Fibroblast of lung (primary cell): ENCODE data around the gene TRAP1. TPM values are rescaled to one million over a fixed set of nuclear protein-coding genes. Genes with fewer than 3 reads are reported as not detected.
A peak's percentile ranks its signal among the peaks of the same experiment; 100 is the strongest.
"Not testable (repeated sequence)": the region's sequence is repeated elsewhere in the genome, so short reads cannot be mapped to it uniquely, and the experiment has no call there.

Experiments
- DNase-seq, 2 donors: peaks; one replicate each; pipeline versions ENCODE4 v3.0.0 to v3.0.0-alpha.2; 2010; ENCODE audit warnings: low read depth in 2 of 2
- H2AFZ ChIP-seq: 2 replicates; pipeline ENCODE4 v1.5.1; 2012; ENCODE audit warnings: low read length, control low read depth, inconsistent platforms
- H3K27ac ChIP-seq: 2 replicates; pipeline ENCODE4 v1.5.1; 2011; ENCODE audit warnings: low read length, control low read depth; ENCODE audit not compliant: insufficient read depth
- H3K27me3 ChIP-seq: 2 replicates; pipeline ENCODE4 v1.5.1; 2011; ENCODE audit warnings: mild to moderate bottlenecking, low read length; ENCODE audit not compliant: control insufficient read depth, insufficient read depth
- H3K36me3 ChIP-seq: 2 replicates; pipeline ENCODE4 v1.5.1; 2011; ENCODE audit warnings: low read length; ENCODE audit not compliant: control insufficient read depth, insufficient read depth
- H3K4me1 ChIP-seq: 2 replicates; pipeline ENCODE4 v1.5.1; 2011; ENCODE audit warnings: low read length; ENCODE audit not compliant: control insufficient read depth, insufficient read depth; ENCODE audit errors: extremely low read depth
- H3K4me2 ChIP-seq: 2 replicates; pipeline ENCODE4 v1.5.1; 2011; ENCODE audit warnings: low read length, control low read depth; ENCODE audit not compliant: insufficient read depth; ENCODE audit errors: extremely low read depth
- H3K4me3 ChIP-seq, 4 experiments: fragments of 200-600 bp in 1 of 4; sonication (generic) in 1 of 4; replicated peaks in 1 of 4; 2 replicates each; pipeline ENCODE4 v1.5.1; 2011 to 2016; ENCODE audit warnings: low read length in 4 of 4, low read depth in 3 of 4, mild to moderate bottlenecking in 3 of 4, control low read depth in 2 of 4, inconsistent platforms in 1 of 4, mixed read lengths in 1 of 4; ENCODE audit not compliant: insufficient read depth in 1 of 4; ENCODE audit errors: control extremely low read depth in 1 of 4
- H3K79me2 ChIP-seq: 2 replicates; pipeline ENCODE4 v1.5.1; 2012; ENCODE audit warnings: mild to moderate bottlenecking, low read length, inconsistent platforms; ENCODE audit not compliant: control insufficient read depth, insufficient read depth
- H3K9ac ChIP-seq: 2 replicates; pipeline ENCODE4 v1.5.1; 2011; ENCODE audit warnings: mild to moderate bottlenecking, low read length, control low read depth; ENCODE audit not compliant: insufficient read depth
- H3K9me3 ChIP-seq: 2 replicates; pipeline ENCODE4 v1.5.1; 2012; ENCODE audit warnings: low read depth, low read length; ENCODE audit not compliant: control insufficient read depth, insufficient read depth
- H4K20me1 ChIP-seq: 2 replicates; pipeline ENCODE4 v1.5.1; 2011; ENCODE audit warnings: low read length; ENCODE audit not compliant: control insufficient read depth, insufficient read depth; ENCODE audit errors: extremely low read depth
- CTCF ChIP-seq, 2 donors: IDR thresholded peaks in 1 of 2; conservative IDR thresholded peaks in 1 of 2; 1 replicate in 1 of 2; 2 replicates in 1 of 2; pipeline ENCODE4 v1.5.1; 2011 to 2012; ENCODE audit warnings: low read length in 2 of 2, control low read depth in 1 of 2, inconsistent platforms in 1 of 2, low read depth in 1 of 2, mild to moderate bottlenecking in 1 of 2
- EZH2 ChIP-seq: IDR thresholded peaks from 2 replicates; pipeline ENCODE4 v1.5.1; 2012; ENCODE audit warnings: low read length, control low read depth, mild to moderate bottlenecking; ENCODE audit errors: missing control alignments
- polyA plus RNA-seq, 2 donors: library from polyadenylated mRNA; depleted of rRNA in 1 of 2; stranded (reverse) in 1 of 2; unstranded in 1 of 2; fragments of >200 nt; gene quantifications; 2 replicates each; pipeline ENCODE4 v1.2.1, GENCODE V29; 2011 to 2012; ENCODE audit warnings: missing spikeins in 1 of 2
- total RNA-seq: library from RNA; depleted of rRNA; stranded (reverse); fragments of >200 nt; gene quantifications from 2 replicates; pipeline ENCODE4 v1.2.1, GENCODE V29; 2014

The TRAP1 gene
- total and polyA plus RNA-seq, 2 donors (not counting 1 experiment from before 2014, with no cell fraction given): 52.1 to 97.8 TPM

GRCh38 chr16:3611146-3611975, 106.0 kb downstream of the TRAP1 start, which contains the start of gene SLX4:
Gene SLX4 (minus strand): TSS chr16:3611606. CDS start chr16:3608964, 2,642 bp downstream.
- Histone ChIP-seq H3K4me1 (no peaks in the 10 kb centered on the region), H3K4me2 (peak within 1 kb of the TSS; percentile 88), H3K4me3 (peak within 1 kb of the TSS; percentile 71 to 97 (median 90)), H4K20me1 (no peaks in the 10 kb centered on the region), H3K27me3 (no peaks in the 10 kb centered on the region), H2AFZ (peak within 1 kb of the TSS; percentile 92), H3K27ac (peak within 1 kb of the TSS; percentile 76), H3K36me3 (no peaks in the 10 kb centered on the region), H3K79me2 (peaks cover 32% of the 10 kb centered on the region), H3K9ac (peak within 1 kb of the TSS; percentile 76), H3K9me3 (no peaks in the 10 kb centered on the region)
- TF ChIP-seq EZH2: no peak
- no peak for TF ChIP-seq CTCF (conservative IDR thresholded peaks at IDR 0.05 in 1 of 2, IDR thresholded peaks at IDR 0.05 in 1 of 2; ENCODE audit: low read depth in 1 of 2, low read length in 2 of 2)
- DNase-seq: peak; percentile 80 to 87

GRCh38 chr16:3610698-3611145, 106.6 kb downstream of the TRAP1 start:
- Histone ChIP-seq H3K4me3 (peak overlapping the region; percentile 70 to 87 (median 73)), H3K4me1 (no peaks in the 10 kb centered on the region), H3K4me2 (peak overlapping the region; percentile 83), H3K79me2 (peaks cover 32% of the 10 kb centered on the region), H3K9me3 (no peaks in the 10 kb centered on the region), H3K36me3 (no peaks in the 10 kb centered on the region), H3K27ac (peak overlapping the region; percentile 59), H4K20me1 (no peaks in the 10 kb centered on the region), H3K27me3 (no peaks in the 10 kb centered on the region), H3K9ac (peak overlapping the region; percentile 73), H2AFZ (peak overlapping the region; percentile 72)
- TF ChIP-seq CTCF (conservative IDR thresholded peaks at IDR 0.05 in 1 of 2, IDR thresholded peaks at IDR 0.05 in 1 of 2; ENCODE audit: low read depth in 1 of 2, low read length in 2 of 2): no peak
- TF ChIP-seq EZH2: no peak
- DNase-seq: peak in 1 of 2 donors; percentile 17

GRCh38 chr16:3609895-3610697, 107.2 kb downstream of the TRAP1 start:
- no peaks in the 10 kb centered on the region for H4K20me1 ChIP-seq
- H3K27me3 ChIP-seq: no peaks in the 10 kb centered on the region
- H3K27ac ChIP-seq: no peak overlapping the region
- H3K4me2 ChIP-seq: peak overlapping the region; percentile 83
- peak overlapping the region; percentile 72 for H2AFZ ChIP-seq
- H3K9ac ChIP-seq: no peak overlapping the region
- peaks cover 25% of the 10 kb centered on the region for H3K79me2 ChIP-seq
- no peak for DNase-seq
- TF ChIP-seq EZH2 (no peak), CTCF (conservative IDR thresholded peaks at IDR 0.05 in 1 of 2, IDR thresholded peaks at IDR 0.05 in 1 of 2; ENCODE audit: low read depth in 1 of 2, low read length in 2 of 2) (no peak)
- no peaks in the 10 kb centered on the region for H3K36me3 ChIP-seq
- peak overlapping the region; percentile 70 to 87 (median 73) for H3K4me3 ChIP-seq
- no peaks in the 10 kb centered on the region for H3K9me3 ChIP-seq
- no peaks in the 10 kb centered on the region for H3K4me1 ChIP-seq

- H3K4me3 ChIP-seq, H3K27me3 ChIP-seq, H3K4me2 ChIP-seq, H3K4me1 ChIP-seq, H3K9me3 ChIP-seq, DNase-seq, H3K36me3 ChIP-seq, H2AFZ ChIP-seq, H4K20me1 ChIP-seq, H3K9ac ChIP-seq, H3K27ac ChIP-seq: not testable (repeated sequence)
- H3K79me2 ChIP-seq: peaks cover 19% of the 10 kb centered on the region
Measured at GRCh38 chr16:3608976-3609375, 108.3 kb downstream of the TRAP1 start.
